ENCODE results near the gene FAM227B.
A peak's percentile ranks its signal among the peaks of the same experiment; 100 is the strongest.
"Not testable (repeated sequence)": the region's sequence is repeated elsewhere in the genome, so short reads cannot be mapped to it uniquely, and the experiment has no call there.

Gene FAM227B

GRCh38 chr15:49530092-49530491 is 90.5 kb downstream of the FAM227B start:
- TF ChIP-seq, protein P1, sequence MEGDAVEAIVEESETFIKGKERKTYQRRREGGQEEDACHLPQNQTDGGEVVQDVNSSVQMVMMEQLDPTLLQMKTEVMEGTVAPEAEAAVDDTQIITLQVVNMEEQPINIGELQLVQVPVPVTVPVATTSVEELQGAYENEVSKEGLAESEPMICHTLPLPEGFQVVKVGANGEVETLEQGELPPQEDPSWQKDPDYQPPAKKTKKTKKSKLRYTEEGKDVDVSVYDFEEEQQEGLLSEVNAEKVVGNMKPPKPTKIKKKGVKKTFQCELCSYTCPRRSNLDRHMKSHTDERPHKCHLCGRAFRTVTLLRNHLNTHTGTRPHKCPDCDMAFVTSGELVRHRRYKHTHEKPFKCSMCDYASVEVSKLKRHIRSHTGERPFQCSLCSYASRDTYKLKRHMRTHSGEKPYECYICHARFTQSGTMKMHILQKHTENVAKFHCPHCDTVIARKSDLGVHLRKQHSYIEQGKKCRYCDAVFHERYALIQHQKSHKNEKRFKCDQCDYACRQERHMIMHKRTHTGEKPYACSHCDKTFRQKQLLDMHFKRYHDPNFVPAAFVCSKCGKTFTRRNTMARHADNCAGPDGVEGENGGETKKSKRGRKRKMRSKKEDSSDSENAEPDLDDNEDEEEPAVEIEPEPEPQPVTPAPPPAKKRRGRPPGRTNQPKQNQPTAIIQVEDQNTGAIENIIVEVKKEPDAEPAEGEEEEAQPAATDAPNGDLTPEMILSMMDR (IDR thresholded peaks at IDR 0.05; ENCODE audit: low read depth, low read length), result no peak
- no peak for DNase-seq (ENCODE audit: extremely low read depth, low read depth)

DNA sequence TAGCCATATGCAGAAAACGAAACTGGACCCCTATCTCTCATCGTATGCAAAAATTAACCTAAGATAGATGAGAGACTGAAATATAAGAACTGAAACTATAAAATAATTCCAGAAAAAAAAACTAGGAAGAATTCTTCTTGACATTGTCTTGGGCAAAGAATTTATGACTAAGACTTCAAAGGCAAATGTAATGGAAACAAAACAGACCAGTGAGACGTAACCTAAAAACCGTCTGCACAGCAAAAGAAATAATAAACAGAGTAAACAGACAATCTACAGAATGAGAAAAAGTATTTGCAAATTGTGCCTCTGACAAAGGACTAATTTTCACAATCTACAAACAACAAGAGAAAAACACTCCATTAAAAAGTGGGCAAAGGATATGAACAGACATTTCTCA is 92.3 kb downstream of the FAM227B start:
- TF ChIP-seq, protein P1 (IDR thresholded peaks at IDR 0.05; ENCODE audit: low read depth, low read length), result no peak
- DNase-seq (ENCODE audit: extremely low read depth, low read depth), result no peak

- no peak for DNase-seq (ENCODE audit: extremely low read depth, low read depth)
- TF ChIP-seq, protein P1 (IDR thresholded peaks at IDR 0.05; ENCODE audit: low read depth, low read length), result no peak
These were observed 98.8 kb downstream of the FAM227B start for GRCh38 chr15:49521802-49522201.

DNA sequence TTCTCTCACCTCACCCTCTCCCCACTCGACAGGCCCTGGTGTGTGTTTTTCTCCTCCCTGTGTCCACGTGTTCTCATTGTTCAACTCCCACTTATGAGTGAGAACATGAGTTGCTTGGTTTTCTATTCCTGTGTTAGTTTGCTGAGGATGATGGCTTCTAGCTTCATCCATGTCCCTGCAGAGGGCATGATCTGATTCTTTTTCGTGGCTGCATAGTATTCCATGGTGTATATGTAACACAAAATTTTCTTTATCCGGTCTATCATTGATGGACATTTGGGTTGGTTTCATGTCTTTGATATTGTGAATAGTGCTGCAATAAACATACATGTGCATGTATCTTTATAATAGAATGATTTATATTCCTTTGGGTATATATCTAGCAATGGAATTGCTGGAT is 107.9 kb downstream of the FAM227B start:
- not testable (repeated sequence) for DNase-seq (ENCODE audit: extremely low read depth, low read depth)

DNA sequence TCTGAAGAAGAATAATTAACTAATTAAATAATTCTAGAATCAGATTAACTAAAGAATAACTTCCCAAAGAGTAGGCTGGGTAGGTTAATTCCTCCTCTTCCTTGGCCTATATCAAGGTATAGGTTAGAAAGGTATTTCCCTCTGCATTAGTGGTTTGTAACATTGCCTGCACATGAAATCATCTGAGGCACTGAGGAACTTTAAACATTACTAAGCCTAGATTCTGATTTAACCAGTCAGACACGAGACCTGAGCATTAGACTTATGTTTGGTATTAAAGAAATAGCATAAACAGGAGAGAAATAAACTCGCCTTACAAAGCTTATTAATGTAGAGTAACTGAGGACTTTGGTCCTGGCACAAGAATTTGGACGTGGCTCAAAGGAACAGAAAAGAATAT is 113.4 kb downstream of the FAM227B start:
- TF ChIP-seq, protein P1 (IDR thresholded peaks at IDR 0.05; ENCODE audit: low read depth, low read length), result no peak
- DNase-seq (ENCODE audit: extremely low read depth, low read depth), result no peak

- no peak for DNase-seq (ENCODE audit: extremely low read depth, low read depth)
- TF ChIP-seq, protein P1 (IDR thresholded peaks at IDR 0.05; ENCODE audit: low read depth, low read length), result no peak
These were observed 114.3 kb downstream of the FAM227B start for GRCh38 chr15:49506341-49506740.

DNA sequence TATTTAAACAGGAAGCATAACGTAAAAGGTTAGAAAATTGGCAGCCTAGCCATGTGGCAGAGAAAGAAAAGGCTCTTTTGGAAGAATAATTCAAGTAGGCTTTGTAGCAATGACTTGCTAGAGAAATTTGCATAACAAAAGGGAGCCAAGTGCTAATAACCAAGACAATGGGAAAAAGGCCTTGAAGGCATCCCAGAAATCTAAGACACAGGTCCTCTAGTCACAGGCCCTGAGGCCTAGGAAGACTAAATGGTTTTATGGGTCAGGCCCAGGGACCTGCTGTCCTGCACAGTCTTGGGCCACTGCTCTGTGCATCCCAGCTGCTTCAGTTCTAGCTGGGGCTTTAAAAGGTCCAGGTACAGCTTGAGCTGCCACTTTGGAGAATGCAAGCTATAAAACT is 119.0 kb downstream of the FAM227B start:
- DNase-seq (ENCODE audit: extremely low read depth, low read depth), result no peak
- TF ChIP-seq, protein P1 (IDR thresholded peaks at IDR 0.05; ENCODE audit: low read depth, low read length), result no peak

GRCh38 chr15:49495993-49496753 is 124.4 kb downstream of the FAM227B start:
- TF ChIP-seq, protein P1 (IDR thresholded peaks at IDR 0.05; ENCODE audit: low read depth, low read length), result no peak
- peak; percentile 39 for DNase-seq (ENCODE audit: extremely low read depth, low read depth)

All from AG09319 (cell line).